SU-DHL-6 (cell line): Measurements from ENCODE around the gene CSNK2B.

Source experiments
- EZH2phosphoT487 ChIP-seq: fragments of 200-600 bp; sonication (generic), shearing (Covaris generic); conservative IDR thresholded peaks from 2 replicates; pipeline ENCODE4 v1.6.1; 2018; ENCODE audit warnings: mild to moderate bottlenecking, antibody characterized with exemption, low read length, moderate library complexity, mixed read lengths
- TF ChIP-seq, protein P1 (sequence below): fragments of 200-600 bp; sonication (generic); IDR thresholded peaks from one replicate; pipeline ENCODE4 v1.5.1; 2017; ENCODE audit warnings: antibody characterized with exemption, mild to moderate bottlenecking, low read length, moderate library complexity; ENCODE audit not compliant: insufficient read depth, poor library complexity, severe bottlenecking

DNA sequence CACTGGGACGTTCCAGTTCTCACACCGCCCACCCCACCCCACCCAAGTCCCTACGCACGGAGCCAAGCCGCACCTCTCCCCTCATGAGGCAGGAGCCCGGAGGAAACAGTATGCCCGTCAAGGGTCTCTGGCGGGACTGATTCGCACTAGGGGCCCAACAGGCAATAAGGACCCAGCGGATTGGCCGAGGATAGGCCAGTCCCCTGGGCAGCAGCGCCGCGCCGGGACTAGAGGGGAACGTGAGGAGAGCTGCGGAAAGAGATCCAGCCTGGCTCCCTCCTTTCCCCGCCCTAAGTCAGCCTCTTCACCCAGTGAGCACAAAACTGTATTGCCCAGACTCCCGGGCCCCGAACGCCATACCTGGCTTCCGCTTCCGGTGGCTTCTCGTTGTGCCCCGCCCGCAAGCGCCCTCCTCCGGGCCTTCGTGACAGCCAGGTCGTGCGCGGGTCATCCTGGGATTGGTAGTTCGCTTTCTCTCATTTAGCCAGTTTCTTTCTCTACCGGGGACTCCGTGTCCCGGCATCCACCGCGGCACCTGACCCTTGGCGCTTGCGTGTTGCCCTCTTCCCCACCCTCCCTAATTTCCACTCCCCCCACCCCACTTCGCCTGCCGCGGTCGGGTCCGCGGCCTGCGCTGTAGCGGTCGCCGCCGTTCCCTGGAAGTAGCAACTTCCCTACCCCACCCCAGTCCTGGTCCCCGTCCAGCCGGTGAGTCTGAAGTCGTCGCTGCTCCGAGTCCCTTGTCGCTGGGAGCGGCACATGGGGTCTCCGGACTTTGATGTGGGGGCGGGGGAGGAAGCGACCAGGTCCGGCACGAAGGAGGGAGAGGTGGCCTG, at the start of gene CSNK2B:
- TF ChIP-seq, protein P1, sequence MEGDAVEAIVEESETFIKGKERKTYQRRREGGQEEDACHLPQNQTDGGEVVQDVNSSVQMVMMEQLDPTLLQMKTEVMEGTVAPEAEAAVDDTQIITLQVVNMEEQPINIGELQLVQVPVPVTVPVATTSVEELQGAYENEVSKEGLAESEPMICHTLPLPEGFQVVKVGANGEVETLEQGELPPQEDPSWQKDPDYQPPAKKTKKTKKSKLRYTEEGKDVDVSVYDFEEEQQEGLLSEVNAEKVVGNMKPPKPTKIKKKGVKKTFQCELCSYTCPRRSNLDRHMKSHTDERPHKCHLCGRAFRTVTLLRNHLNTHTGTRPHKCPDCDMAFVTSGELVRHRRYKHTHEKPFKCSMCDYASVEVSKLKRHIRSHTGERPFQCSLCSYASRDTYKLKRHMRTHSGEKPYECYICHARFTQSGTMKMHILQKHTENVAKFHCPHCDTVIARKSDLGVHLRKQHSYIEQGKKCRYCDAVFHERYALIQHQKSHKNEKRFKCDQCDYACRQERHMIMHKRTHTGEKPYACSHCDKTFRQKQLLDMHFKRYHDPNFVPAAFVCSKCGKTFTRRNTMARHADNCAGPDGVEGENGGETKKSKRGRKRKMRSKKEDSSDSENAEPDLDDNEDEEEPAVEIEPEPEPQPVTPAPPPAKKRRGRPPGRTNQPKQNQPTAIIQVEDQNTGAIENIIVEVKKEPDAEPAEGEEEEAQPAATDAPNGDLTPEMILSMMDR, result no peak
- TF ChIP-seq EZH2phosphoT487, result no peak
